Colonic mucosa (tissue), 4 donors: Measurements from ENCODE around the gene RPTOR. TPM values are rescaled to one million over a fixed set of nuclear protein-coding genes. Genes with fewer than 3 reads are reported as not detected.

ENCODE experiments used
- DNase-seq: peaks from one replicate; pipeline ENCODE4 v3.0.0-alpha.2; 2020
- H3K27ac ChIP-seq: fragments of 200-600 bp; one replicate; pipeline ENCODE4 v1.8.0; 2021
- H3K27me3 ChIP-seq: fragments of 200-600 bp; one replicate; pipeline ENCODE4 v1.8.0; 2021
- H3K36me3 ChIP-seq: fragments of 200-600 bp; one replicate; pipeline ENCODE4 v1.8.0; 2021
- H3K4me1 ChIP-seq: fragments of 200-600 bp; one replicate; pipeline ENCODE4 v1.8.0; 2021; ENCODE audit warnings: mild to moderate bottlenecking
- H3K4me3 ChIP-seq: fragments of 200-600 bp; one replicate; pipeline ENCODE4 v1.8.0; 2021
- H3K9ac ChIP-seq, 2 donors: one replicate each; pipeline ENCODE4 v1.7.0; 2013; ENCODE audit warnings: control low read depth in 2 of 2, low read depth in 2 of 2, low read length in 2 of 2
- H3K9me3 ChIP-seq: fragments of 200-600 bp; one replicate; pipeline ENCODE4 v1.8.0; 2021
- intact Hi-C: fragments of 100-400 bp; cut with DNase I; formaldehyde crosslinking; loops from one replicate; pipeline ENCODE4 v1.14.1; 2022
- total RNA-seq, 2 donors: library from RNA; stranded (reverse); fragmentation: NEBNext Ultra II Directional in 1 of 2; extraction: Animal tissue kit (Norgen Biotek cat#: 25700) in 1 of 2; gene quantifications; one replicate each; pipeline ENCODE4 v1.2.1, GENCODE V29; 2021
- TF ChIP-seq, protein P1 (sequence below): fragments of 200-600 bp; IDR thresholded peaks from one replicate; pipeline ENCODE4 v1.8.0; 2022; ENCODE audit warnings: antibody characterized with exemption, mild to moderate bottlenecking
- donor health status: healthy.
- donor health status: DM: no; HTN: no; CAD: no.
- donor health status: DM: no; HTN: no; CAD: no.

RPTOR gene
- total RNA-seq, 2 donors from 2014 or later = 21.2 to 39.6 TPM

DNA sequence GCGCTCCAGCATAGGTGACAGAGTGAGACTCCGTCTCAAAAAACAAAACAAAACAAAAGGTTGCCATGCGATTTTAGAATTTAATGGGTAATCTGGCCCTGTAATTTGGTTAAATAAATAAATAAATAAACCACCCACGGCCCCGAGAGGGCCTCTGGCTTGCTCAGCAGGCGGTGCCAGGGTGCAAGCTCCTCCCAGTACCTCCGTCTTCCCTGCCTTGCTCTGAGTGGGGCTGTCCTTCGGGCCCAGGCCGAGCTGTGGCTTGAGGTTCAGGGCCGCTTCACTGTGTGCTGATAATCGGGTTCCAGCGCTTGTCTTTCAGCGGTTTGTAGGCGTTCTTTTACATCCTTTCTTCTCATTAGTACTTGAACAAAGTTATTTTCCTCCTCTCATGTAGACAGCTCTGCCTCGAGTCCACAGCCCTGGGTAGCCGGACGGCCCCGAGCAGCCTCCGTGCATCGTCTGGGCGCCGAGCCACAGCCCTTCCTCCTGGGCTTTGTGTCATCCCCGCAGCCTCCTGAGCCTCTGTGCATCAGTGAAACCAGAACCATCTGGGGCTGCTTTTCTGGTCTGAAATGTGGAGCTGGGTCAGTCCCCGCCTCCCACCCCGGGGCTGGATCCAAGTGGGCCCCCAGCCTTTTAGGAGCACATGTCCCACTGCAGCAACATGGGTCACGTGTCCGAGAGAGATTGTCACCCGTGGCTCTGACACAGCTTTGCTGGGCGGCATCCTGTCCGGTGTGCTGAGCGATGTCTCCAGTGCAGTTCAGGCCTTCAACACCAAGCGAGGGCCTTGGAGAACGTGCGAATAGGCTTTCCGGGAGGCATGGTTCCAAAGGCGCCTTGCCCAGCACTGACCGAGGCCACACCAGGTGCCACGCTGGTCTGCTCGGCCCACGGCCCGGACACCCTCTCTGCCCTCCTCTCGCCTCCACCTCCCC is 289.6 kb downstream of the RPTOR start:
- intact Hi-C loops = no loop called here
- Histone ChIP-seq H3K36me3 (no peaks in the 10 kb centered on the region), H3K9me3 (no peaks in the 10 kb centered on the region), H3K27ac (peak overlapping the region; percentile 84), H3K9ac (no peak overlapping the region), H3K4me1 (peaks cover 5% of the 10 kb centered on the region), H3K4me3 (no peak overlapping the region), H3K27me3 (no peaks in the 10 kb centered on the region)
- TF ChIP-seq, protein P1, sequence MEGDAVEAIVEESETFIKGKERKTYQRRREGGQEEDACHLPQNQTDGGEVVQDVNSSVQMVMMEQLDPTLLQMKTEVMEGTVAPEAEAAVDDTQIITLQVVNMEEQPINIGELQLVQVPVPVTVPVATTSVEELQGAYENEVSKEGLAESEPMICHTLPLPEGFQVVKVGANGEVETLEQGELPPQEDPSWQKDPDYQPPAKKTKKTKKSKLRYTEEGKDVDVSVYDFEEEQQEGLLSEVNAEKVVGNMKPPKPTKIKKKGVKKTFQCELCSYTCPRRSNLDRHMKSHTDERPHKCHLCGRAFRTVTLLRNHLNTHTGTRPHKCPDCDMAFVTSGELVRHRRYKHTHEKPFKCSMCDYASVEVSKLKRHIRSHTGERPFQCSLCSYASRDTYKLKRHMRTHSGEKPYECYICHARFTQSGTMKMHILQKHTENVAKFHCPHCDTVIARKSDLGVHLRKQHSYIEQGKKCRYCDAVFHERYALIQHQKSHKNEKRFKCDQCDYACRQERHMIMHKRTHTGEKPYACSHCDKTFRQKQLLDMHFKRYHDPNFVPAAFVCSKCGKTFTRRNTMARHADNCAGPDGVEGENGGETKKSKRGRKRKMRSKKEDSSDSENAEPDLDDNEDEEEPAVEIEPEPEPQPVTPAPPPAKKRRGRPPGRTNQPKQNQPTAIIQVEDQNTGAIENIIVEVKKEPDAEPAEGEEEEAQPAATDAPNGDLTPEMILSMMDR = no peak
- DNase-seq = no peak

DNA sequence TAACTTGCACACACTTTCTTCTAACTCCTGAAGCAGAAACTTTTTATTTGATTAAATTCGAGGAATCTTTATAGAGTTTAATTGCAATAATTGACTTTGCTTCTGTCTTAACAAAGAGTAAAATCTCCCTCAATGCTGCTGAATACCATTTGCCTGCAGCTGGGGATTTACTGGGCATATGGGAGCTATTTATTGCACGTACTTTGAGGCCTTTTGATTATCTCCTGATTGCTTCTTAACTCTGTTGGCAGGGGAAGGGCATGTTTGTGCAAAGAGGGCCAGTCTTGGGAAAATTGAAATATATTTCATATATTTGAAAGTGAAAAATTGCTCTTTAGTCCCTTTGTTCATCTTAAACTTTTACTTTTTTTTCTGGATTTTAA is 290.2 kb downstream of the RPTOR start:
- Histone ChIP-seq H3K9ac (no peak overlapping the region), H3K4me1 (peaks cover 5% of the 10 kb centered on the region), H3K27me3 (no peaks in the 10 kb centered on the region), H3K4me3 (no peak overlapping the region), H3K36me3 (no peaks in the 10 kb centered on the region), H3K27ac (no peak overlapping the region), H3K9me3 (no peaks in the 10 kb centered on the region)
- TF ChIP-seq, protein P1 = no peak
- DNase-seq = no peak
- intact Hi-C loops = no loop called here

- Histone ChIP-seq H3K9ac (no peak overlapping the region), H3K9me3 (no peaks in the 10 kb centered on the region), H3K4me3 (no peak overlapping the region), H3K27ac (no peak overlapping the region), H3K27me3 (no peaks in the 10 kb centered on the region), H3K4me1 (peaks cover 5% of the 10 kb centered on the region), H3K36me3 (no peaks in the 10 kb centered on the region)
- DNase-seq = no peak
- intact Hi-C loops = no loop called here
- TF ChIP-seq, protein P1 = no peak
These were observed 291.4 kb downstream of the RPTOR start for GRCh38 chr17:80835816-80836657.

GRCh38 chr17:80836658-80836965 is 292.0 kb downstream of the RPTOR start:
- intact Hi-C loops = no loop called here
- Histone ChIP-seq H3K27ac (no peak overlapping the region), H3K27me3 (no peaks in the 10 kb centered on the region), H3K9ac (no peak overlapping the region), H3K4me3 (no peak overlapping the region), H3K9me3 (no peaks in the 10 kb centered on the region), H3K36me3 (no peaks in the 10 kb centered on the region), H3K4me1 (peaks cover 5% of the 10 kb centered on the region)
- no peak for DNase-seq
- TF ChIP-seq, protein P1 = no peak

- Histone ChIP-seq H3K27ac (no peak overlapping the region), H3K36me3 (no peaks in the 10 kb centered on the region), H3K9ac (no peak overlapping the region), H3K27me3 (no peaks in the 10 kb centered on the region), H3K9me3 (no peaks in the 10 kb centered on the region), H3K4me3 (no peak overlapping the region), H3K4me1 (peaks cover 5% of the 10 kb centered on the region)
- DNase-seq = no peak
- TF ChIP-seq, protein P1 = no peak
- intact Hi-C loops = no loop called here
These were observed 292.4 kb downstream of the RPTOR start for GRCh38 chr17:80836971-80837481.
